A549 (cell line): ENCODE results near the gene SLC27A1. TPM values are rescaled to one million over a fixed set of nuclear protein-coding genes. Genes with fewer than 3 reads are reported as not detected.
A peak's percentile ranks its signal among the peaks of the same experiment; 100 is the strongest.

Source experiments
- ATAC-seq, 2 experiments: fragments of 200-7000 bp in 1 of 2; fragments of >200 bp in 1 of 2; cut with Nextera tagmentation in 1 of 2; cut with Tn5 transposase in 1 of 2; 3 replicates each; pipeline versions ENCODE4 v1.8.0 to v1.9.1; 2018 to 2020; ENCODE audit warnings: mild to moderate bottlenecking in 1 of 2, moderate library complexity in 1 of 2
- CTCF ChIA-PET: fragments of 300-600 bp; sonication (Branson Sonifier 250); formaldehyde crosslinking; extraction: SDS; loops from one replicate; lab custom pipeline; 2021; ENCODE audit warnings: antibody characterized with exemption, inconsistent platforms; lab: Yijun Ruan, JAX
- POLR2A ChIA-PET: fragments of 350-600 bp; formaldehyde crosslinking; extraction: SDS; loops from one replicate; lab custom pipeline; 2021; ENCODE audit warnings: antibody characterized with exemption, inconsistent platforms; lab: Yijun Ruan, JAX
- DNase-seq, 2 experiments: peaks; one replicate each; pipeline versions ENCODE4 v3.0.0 to v3.0.0-alpha.2; 2011 to 2016; ENCODE audit warnings: low read depth in 1 of 2, low spot score in 1 of 2
- FAIRE-seq: peaks from 2 replicates; lab custom pipeline; 2011; peaks lifted over from hg19 to GRCh38; lab: Jason Lieb, UNC
- H3K27ac ChIP-seq, 2 experiments: fragments of >200 bp; sonication (Bioruptor Twin); formaldehyde crosslinking; 3 replicates each; pipeline ENCODE4 v1.5.1; 2016 to 2017
- H3K4me1 ChIP-seq: fragments of >200 bp; sonication (Bioruptor Twin); formaldehyde crosslinking; 3 replicates; pipeline ENCODE4 v1.6.1; 2016
- H3K4me2 ChIP-seq: fragments of >200 bp; sonication (Bioruptor Twin); formaldehyde crosslinking; 3 replicates; pipeline ENCODE4 v1.6.1; 2016
- H3K4me3 ChIP-seq: fragments of >200 bp; sonication (Bioruptor Twin); formaldehyde crosslinking; 3 replicates; pipeline ENCODE4 v1.5.1; 2016
- H3K9me3 ChIP-seq: fragments of >200 bp; sonication (Bioruptor Twin); formaldehyde crosslinking; 3 replicates; pipeline ENCODE4 v1.6.1; 2016
- BHLHE40 ChIP-seq: IDR thresholded peaks from 2 replicates; pipeline ENCODE4 v1.6.1; 2012; ENCODE audit warnings: low read depth, low read length, inconsistent platforms
- CHD2 ChIP-seq: fragments of 150-350 bp; IDR thresholded peaks from 2 replicates; pipeline ENCODE4 v1.6.1; 2014; ENCODE audit warnings: low read length; ENCODE audit not compliant: partially characterized antibody
- EHF ChIP-seq: fragments of 250-450 bp; sonication (Bioruptor Pico); IDR thresholded peaks from 2 replicates; pipeline ENCODE4 v1.5.0; 2020; ENCODE audit warnings: mild to moderate bottlenecking
- EHMT2 ChIP-seq: fragments of 200-600 bp; sonication (generic); IDR thresholded peaks from 2 replicates; pipeline ENCODE4 v1.6.1; 2016; ENCODE audit warnings: antibody characterized with exemption, low read depth, mild to moderate bottlenecking, moderate library complexity
- ELK1 ChIP-seq: fragments of 150-350 bp; IDR thresholded peaks from 2 replicates; pipeline ENCODE4 v1.6.1; 2014; ENCODE audit warnings: low read depth, mild to moderate bottlenecking, low read length
- FOSL2 ChIP-seq, 2 experiments: fragments of 450-650 bp in 1 of 2; fragments of >200 bp in 1 of 2; sonication (Bioruptor Twin) in 1 of 2; formaldehyde crosslinking; IDR thresholded peaks; 2 replicates each; pipeline versions ENCODE4 v1.5.0 to v1.6.1; 2016 to 2020; ENCODE audit warnings: mild to moderate bottlenecking in 1 of 2, moderate library complexity in 1 of 2
- HEYL ChIP-seq: fragments of 250-450 bp; sonication (Bioruptor Pico); IDR thresholded peaks from 2 replicates; pipeline ENCODE4 v1.8.0; 2021; ENCODE audit warnings: mild to moderate bottlenecking, moderate library complexity
- HOXA7 ChIP-seq: fragments of 250-450 bp; sonication (Bioruptor Pico); IDR thresholded peaks from 2 replicates; pipeline ENCODE4 v1.5.0; 2020; ENCODE audit warnings: mild to moderate bottlenecking, moderate library complexity
- HOXB13 ChIP-seq: fragments of 250-450 bp; sonication (Bioruptor Pico); IDR thresholded peaks from 2 replicates; pipeline ENCODE4 v1.5.0; 2020; ENCODE audit warnings: low read depth, mild to moderate bottlenecking, moderate library complexity
- JUN ChIP-seq, 2 experiments: fragments of >200 bp; sonication (Bioruptor Twin); formaldehyde crosslinking; IDR thresholded peaks; 2 replicates in 1 of 2; 3 replicates in 1 of 2; pipeline ENCODE4 v1.6.1; 2016 to 2017
- JUNB ChIP-seq: fragments of >200 bp; sonication (Bioruptor Twin); formaldehyde crosslinking; IDR thresholded peaks from 2 replicates; pipeline ENCODE4 v1.6.1; 2016
- MAFK ChIP-seq: fragments of 450-650 bp; IDR thresholded peaks from 2 replicates; pipeline ENCODE4 v1.6.1; 2014; ENCODE audit not compliant: partially characterized antibody
- MAX ChIP-seq: IDR thresholded peaks from 2 replicates; pipeline ENCODE4 v1.6.1; 2012
- NFE2L2 ChIP-seq: fragments of 150-350 bp; conservative IDR thresholded peaks from 2 replicates; pipeline ENCODE4 v1.6.1; 2014; ENCODE audit warnings: low read length
- NPAS2 ChIP-seq: fragments of 250-450 bp; sonication (Bioruptor Pico); IDR thresholded peaks from 2 replicates; pipeline ENCODE4 v1.8.0; 2022; ENCODE audit warnings: mild to moderate bottlenecking, moderate library complexity, borderline replicate concordance
- POLR2AphosphoS2 ChIP-seq: conservative IDR thresholded peaks from 2 replicates; pipeline ENCODE4 v1.6.1; 2012; ENCODE audit warnings: low read length, improper control_type of control experiment, inconsistent platforms
- RAD21 ChIP-seq, 2 experiments: fragments of >200 bp in 1 of 2; sonication (Bioruptor Twin) in 1 of 2; formaldehyde crosslinking in 1 of 2; IDR thresholded peaks in 1 of 2; conservative IDR thresholded peaks in 1 of 2; 2 replicates in 1 of 2; 3 replicates in 1 of 2; pipeline ENCODE4 v1.6.1; 2012 to 2018; ENCODE audit warnings: inconsistent platforms in 1 of 2
- RARB ChIP-seq: fragments of 250-450 bp; sonication (Bioruptor Pico); IDR thresholded peaks from 2 replicates; pipeline ENCODE4 v1.8.0; 2021; ENCODE audit warnings: mild to moderate bottlenecking, moderate library complexity
- RFX5 ChIP-seq: fragments of 450-650 bp; IDR thresholded peaks from 2 replicates; pipeline ENCODE4 v1.7.1; 2014; ENCODE audit warnings: antibody characterized with exemption, mild to moderate bottlenecking, moderate library complexity
- SREBF2 ChIP-seq: fragments of 450-650 bp; IDR thresholded peaks from 2 replicates; pipeline ENCODE4 v1.6.1; 2014; ENCODE audit warnings: mild to moderate bottlenecking, moderate library complexity
- TFCP2L1 ChIP-seq: fragments of 250-450 bp; sonication (Bioruptor Pico); IDR thresholded peaks from 2 replicates; pipeline ENCODE4 v1.5.0; 2021; ENCODE audit warnings: mild to moderate bottlenecking
- ZC3H11A ChIP-seq: fragments of 450-650 bp; IDR thresholded peaks from 2 replicates; pipeline ENCODE4 v1.6.1; 2014; ENCODE audit warnings: antibody characterized with exemption, mild to moderate bottlenecking
- ZFP36 ChIP-seq: fragments of 450-650 bp; IDR thresholded peaks from 2 replicates; pipeline ENCODE4 v1.6.1; 2014; ENCODE audit warnings: borderline replicate concordance; ENCODE audit not compliant: partially characterized antibody
- WGBS: methylation state at CpG from one replicate; pipeline ENCODE4 v1.1.6; 2017; ENCODE audit errors: missing lambda C conversion rate; 5-methylcytosine and 5-hydroxymethylcytosine counted together
- polyA plus RNA-seq, 4 experiments: library from polyadenylated mRNA; depleted of rRNA in 3 of 4; stranded (reverse); fragments of >200 nt; fragmentation: RNase III in 1 of 4; extraction: RNeasy Plus Mini Kit Qiagen cat#74134 plus additional on column Dnase treatment in 1 of 4; gene quantifications; 2 replicates in 3 of 4; 3 replicates in 1 of 4; pipeline ENCODE4 v1.2.3, GENCODE V29; 2011 to 2017
- TF ChIP-seq, protein P1 (sequence below): fragments of 250-450 bp; sonication (Bioruptor Pico); IDR thresholded peaks from 2 replicates; pipeline ENCODE4 v1.5.0; 2020; ENCODE audit warnings: low read depth, mild to moderate bottlenecking, moderate library complexity
- TF ChIP-seq, protein P2 (sequence below): fragments of >200 bp; sonication (Bioruptor Twin); formaldehyde crosslinking; IDR thresholded peaks from 2 replicates; pipeline ENCODE4 v1.6.1; 2016
- TF ChIP-seq, protein P3 (sequence below): fragments of >200 bp; sonication (Bioruptor Twin); formaldehyde crosslinking; IDR thresholded peaks from 3 replicates; pipeline ENCODE4 v1.5.1; 2016
- TF ChIP-seq, protein P4 (sequence below): fragments of 450-650 bp; IDR thresholded peaks from 2 replicates; pipeline ENCODE4 v1.6.1; 2014; ENCODE audit warnings: antibody characterized with exemption

SLC27A1 gene
- polyA plus RNA-seq, 2 of the 4 experiments (the other 2 are of a cell fraction): 1.8 to 2.5 TPM

- 82% methylated on average over 6 of the region's 6 CpGs for WGBS
- Histone ChIP-seq H3K4me2 (no peak overlapping the region), H3K9me3 (no peaks in the 10 kb centered on the region), H3K4me3 (no peak overlapping the region), H3K27ac (no peak overlapping the region), H3K4me1 (no peaks in the 10 kb centered on the region)
- FAIRE-seq (no peak), DNase-seq (no peak), ATAC-seq (no peak)
- CTCF ChIA-PET: interaction anchor here (2.3 kb wide), 1 partner anchor 17 kb away, joined by 10 read pairs; no protein-coding TSS in a partner anchor
- TF ChIP-seq RAD21 (conservative IDR thresholded peaks at IDR 0.05 in 1 of 2, IDR thresholded peaks at IDR 0.05 in 1 of 2) (no peak), EHF (CRISPR knock-in tag) (no peak), RARB (CRISPR knock-in tag) (no peak)
- TF ChIP-seq, protein P1, sequence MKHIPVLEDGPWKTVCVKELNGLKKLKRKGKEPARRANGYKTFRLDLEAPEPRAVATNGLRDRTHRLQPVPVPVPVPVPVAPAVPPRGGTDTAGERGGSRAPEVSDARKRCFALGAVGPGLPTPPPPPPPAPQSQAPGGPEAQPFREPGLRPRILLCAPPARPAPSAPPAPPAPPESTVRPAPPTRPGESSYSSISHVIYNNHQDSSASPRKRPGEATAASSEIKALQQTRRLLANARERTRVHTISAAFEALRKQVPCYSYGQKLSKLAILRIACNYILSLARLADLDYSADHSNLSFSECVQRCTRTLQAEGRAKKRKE (CRISPR knock-in tag): no peak
- POLR2A ChIA-PET: no interaction called here
Observed at GRCh38 chr19:17479325-17479791, 9.0 kb downstream of the SLC27A1 start.

- ChIA-PET POLR2A (no interaction called here), CTCF (interaction anchor here (0.7 kb wide), 1 partner anchor 14 kb away, joined by 3 read pairs; no protein-coding TSS in a partner anchor)
- H3K4me1 ChIP-seq: no peaks in the 10 kb centered on the region
- TF ChIP-seq EHF (CRISPR knock-in tag) (no peak), NFE2L2 (no peak), ZC3H11A (no peak), JUN (IDR thresholded peaks at IDR 0.05) (no peak), EHMT2 (no peak), RFX5 (no peak), JUNB (no peak), HEYL (CRISPR knock-in tag) (no peak), RARB (CRISPR knock-in tag) (no peak), HOXA7 (CRISPR knock-in tag) (no peak), CHD2 (no peak), ELK1 (no peak), ZFP36 (no peak), FOSL2 (IDR thresholded peaks at IDR 0.05) (no peak), FOSL2 (CRISPR knock-in tag; IDR thresholded peaks at IDR 0.05) (no peak), SREBF2 (no peak), TFCP2L1 (no peak), MAFK (no peak), MAX (no peak)
- ATAC-seq: no peak
- 87% methylated on average over 11 of the region's 13 CpGs for WGBS
- no peak for DNase-seq
- H3K27ac ChIP-seq: no peak overlapping the region
- H3K9me3 ChIP-seq: no peaks in the 10 kb centered on the region
- no peak overlapping the region for H3K4me3 ChIP-seq
- H3K4me2 ChIP-seq: no peak overlapping the region
- FAIRE-seq: no peak
Observed at GRCh38 chr19:17481986-17482385, 11.7 kb downstream of the SLC27A1 start.

GRCh38 chr19:17482877-17483604 lies 12.7 kb downstream of the SLC27A1 start:
- Histone ChIP-seq H3K27ac (no peak overlapping the region), H3K4me2 (no peak overlapping the region), H3K4me1 (no peaks in the 10 kb centered on the region), H3K9me3 (no peaks in the 10 kb centered on the region), H3K4me3 (no peak overlapping the region)
- DNase-seq (no peak), ATAC-seq (peak in 1 of 2 experiments; percentile 38; a peak in 1 of 6 replicates), FAIRE-seq (no peak)
- ChIA-PET POLR2A (no interaction called here), CTCF (no interaction called here)
- TF ChIP-seq BHLHE40: no peak
- TF ChIP-seq SREBF2: no peak
- TF ChIP-seq HEYL (CRISPR knock-in tag): no peak
- no peak for TF ChIP-seq HOXB13 (CRISPR knock-in tag)
- no peak for TF ChIP-seq NPAS2
- TF ChIP-seq, protein P2, sequence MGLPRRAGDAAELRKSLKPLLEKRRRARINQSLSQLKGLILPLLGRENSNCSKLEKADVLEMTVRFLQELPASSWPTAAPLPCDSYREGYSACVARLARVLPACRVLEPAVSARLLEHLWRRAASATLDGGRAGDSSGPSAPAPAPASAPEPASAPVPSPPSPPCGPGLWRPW: no peak
- TF ChIP-seq, protein P3, sequence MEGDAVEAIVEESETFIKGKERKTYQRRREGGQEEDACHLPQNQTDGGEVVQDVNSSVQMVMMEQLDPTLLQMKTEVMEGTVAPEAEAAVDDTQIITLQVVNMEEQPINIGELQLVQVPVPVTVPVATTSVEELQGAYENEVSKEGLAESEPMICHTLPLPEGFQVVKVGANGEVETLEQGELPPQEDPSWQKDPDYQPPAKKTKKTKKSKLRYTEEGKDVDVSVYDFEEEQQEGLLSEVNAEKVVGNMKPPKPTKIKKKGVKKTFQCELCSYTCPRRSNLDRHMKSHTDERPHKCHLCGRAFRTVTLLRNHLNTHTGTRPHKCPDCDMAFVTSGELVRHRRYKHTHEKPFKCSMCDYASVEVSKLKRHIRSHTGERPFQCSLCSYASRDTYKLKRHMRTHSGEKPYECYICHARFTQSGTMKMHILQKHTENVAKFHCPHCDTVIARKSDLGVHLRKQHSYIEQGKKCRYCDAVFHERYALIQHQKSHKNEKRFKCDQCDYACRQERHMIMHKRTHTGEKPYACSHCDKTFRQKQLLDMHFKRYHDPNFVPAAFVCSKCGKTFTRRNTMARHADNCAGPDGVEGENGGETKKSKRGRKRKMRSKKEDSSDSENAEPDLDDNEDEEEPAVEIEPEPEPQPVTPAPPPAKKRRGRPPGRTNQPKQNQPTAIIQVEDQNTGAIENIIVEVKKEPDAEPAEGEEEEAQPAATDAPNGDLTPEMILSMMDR: no peak
- TF ChIP-seq POLR2AphosphoS2: no peak
- TF ChIP-seq, protein P4, sequence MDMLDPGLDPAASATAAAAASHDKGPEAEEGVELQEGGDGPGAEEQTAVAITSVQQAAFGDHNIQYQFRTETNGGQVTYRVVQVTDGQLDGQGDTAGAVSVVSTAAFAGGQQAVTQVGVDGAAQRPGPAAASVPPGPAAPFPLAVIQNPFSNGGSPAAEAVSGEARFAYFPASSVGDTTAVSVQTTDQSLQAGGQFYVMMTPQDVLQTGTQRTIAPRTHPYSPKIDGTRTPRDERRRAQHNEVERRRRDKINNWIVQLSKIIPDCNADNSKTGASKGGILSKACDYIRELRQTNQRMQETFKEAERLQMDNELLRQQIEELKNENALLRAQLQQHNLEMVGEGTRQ: no peak
- 66% methylated on average over 3 of the region's 3 CpGs for WGBS
